ENCODE results near the gene KIAA0753.
"Not testable (repeated sequence)": the region's sequence is repeated elsewhere in the genome, so short reads cannot be mapped to it uniquely, and the experiment has no call there.

KIAA0753 gene

DNA sequence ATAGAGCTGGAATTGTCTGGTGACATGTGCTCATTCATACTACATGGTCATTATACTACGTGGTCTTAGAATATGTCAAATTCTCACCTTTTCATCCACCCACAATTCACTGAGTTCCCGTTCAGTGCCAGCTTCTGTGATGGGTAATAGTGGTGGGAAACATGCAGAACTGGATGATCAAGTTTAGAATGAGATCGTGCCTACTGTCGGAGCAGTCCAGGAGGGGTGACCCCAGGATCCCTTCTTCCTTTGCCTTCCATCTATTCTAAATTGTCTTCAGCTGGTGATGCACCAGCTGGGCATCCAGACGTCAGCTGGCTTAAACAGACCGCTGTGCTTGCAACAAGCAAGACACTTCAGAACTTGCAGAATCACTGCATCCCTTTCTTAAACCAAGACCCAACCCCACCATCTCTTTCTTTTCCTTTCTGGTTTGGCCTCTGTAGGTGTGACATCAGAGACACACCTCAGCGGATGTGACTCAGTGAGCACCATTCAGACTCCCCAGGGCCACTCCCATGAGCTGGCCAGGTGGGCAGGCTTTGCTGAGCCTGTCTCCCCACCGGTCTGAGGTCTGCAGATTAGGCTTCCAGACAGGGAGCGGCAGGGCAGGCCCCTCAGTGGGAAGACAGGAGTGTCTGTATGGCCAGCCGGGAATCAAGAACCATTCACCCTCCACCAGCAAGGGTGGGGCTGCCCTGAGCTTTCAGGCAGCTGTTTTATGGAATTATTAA is 29.1 kb upstream of the KIAA0753 start:
- no peak overlapping the region for H3K4me3 ChIP-seq (ENCODE audit: low read depth, low read length)

DNA sequence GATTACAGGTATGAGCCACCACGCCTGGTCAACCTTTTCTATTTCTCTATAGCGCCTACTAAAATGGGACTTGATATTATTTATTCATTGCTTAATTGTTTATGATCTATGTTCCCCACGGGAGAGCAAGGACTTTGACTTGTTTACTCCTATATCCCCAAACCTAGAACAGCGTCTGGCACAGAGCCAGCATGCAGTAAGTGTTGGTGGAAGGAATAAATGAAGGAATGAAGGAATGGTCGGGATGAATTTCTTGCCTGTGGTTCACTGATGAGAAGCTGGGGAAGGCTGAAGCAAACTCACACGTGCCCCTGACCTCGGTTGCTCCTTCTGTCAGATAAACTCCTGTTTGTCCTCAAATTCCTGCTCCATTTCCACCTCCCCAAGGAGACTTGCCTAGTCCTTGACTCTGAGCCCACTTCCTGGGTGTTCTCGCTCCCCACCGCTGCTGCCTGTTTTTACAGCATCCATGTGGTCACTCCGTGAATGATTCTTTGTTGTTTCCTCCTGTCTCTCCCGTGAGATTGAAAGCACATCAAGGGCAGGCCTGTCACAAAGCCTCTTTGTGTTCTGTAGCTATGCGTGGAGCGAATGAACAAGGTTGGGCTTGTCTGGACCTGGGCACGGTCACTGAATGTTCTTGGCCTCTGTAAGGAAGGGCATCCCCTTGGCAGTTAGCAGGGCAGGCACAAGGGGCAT is 28.4 kb upstream of the KIAA0753 start:
- DNase-seq (ENCODE audit: low read depth) = no peak
- H3K4me3 ChIP-seq (ENCODE audit: low read depth, low read length) = no peak overlapping the region

More for the DNA sequence above, 29.1 kb upstream of the KIAA0753 start:
- no peak for DNase-seq (ENCODE audit: low read depth)

DNA sequence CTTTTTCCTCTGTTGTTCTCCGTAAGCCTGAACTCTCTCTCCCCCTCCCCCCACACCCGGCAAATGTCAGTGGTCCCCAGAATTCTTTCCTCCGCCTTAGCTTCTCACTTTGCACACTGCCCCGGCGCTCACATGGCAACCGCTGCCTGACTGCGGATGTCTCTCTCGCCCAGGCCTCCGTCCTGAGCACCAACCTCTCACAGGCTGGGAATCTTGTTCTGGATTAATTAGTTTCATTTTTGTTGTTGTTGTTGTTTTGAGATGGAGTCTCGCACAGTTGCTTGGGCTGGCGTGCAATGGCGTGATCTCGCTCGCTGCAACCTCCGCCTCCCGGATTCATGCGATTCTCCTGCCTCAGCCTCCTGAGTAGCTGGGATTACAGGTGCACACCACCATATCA is 27.7 kb upstream of the KIAA0753 start:
- no peak for DNase-seq (ENCODE audit: low read depth)
- no peak overlapping the region for H3K4me3 ChIP-seq (ENCODE audit: low read depth, low read length)

DNA sequence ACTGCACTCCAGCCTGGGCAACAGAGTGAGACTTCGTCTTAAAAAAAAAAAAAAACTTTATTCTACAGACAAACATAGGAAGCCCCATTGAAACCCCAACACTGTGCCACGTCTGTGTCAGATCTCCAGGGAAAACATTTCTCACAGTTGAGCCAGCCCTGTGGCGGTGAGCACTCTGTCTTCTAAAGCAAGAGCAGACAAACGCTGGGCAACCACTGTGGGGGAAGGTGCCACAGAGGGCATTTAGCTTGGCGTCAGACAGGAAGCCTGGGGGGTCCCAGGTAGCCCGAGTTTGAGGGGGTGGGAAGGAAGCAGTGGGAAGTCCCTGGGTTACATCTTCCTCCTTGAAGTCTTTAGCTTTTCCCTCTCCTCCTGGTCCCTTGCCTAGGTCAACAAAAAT is 27.0 kb upstream of the KIAA0753 start:
- DNase-seq (ENCODE audit: low read depth) = no peak
- no peak overlapping the region for H3K4me3 ChIP-seq (ENCODE audit: low read depth, low read length)

DNA sequence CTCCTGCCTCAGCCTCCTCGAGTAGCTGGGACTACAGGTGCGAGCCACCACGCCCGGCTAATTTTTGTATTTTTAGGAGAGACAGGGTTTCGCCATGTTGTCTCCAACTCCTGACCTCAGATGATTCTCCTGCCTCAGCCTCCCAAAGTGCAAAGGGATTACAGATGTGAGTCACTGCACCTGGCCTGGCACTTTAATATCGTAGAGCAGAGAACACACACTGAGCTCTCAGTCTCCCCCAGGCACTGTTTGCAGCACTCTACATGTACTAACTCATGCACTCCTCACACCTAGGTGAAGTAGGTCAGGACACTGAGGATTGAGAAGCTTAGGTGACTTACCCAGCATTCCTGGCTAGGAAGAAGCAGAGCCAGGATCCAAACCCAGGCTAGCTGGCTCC is 26.0 kb upstream of the KIAA0753 start:
- no peak for DNase-seq (ENCODE audit: low read depth)
- H3K4me3 ChIP-seq (ENCODE audit: low read depth, low read length) = no peak overlapping the region

DNA sequence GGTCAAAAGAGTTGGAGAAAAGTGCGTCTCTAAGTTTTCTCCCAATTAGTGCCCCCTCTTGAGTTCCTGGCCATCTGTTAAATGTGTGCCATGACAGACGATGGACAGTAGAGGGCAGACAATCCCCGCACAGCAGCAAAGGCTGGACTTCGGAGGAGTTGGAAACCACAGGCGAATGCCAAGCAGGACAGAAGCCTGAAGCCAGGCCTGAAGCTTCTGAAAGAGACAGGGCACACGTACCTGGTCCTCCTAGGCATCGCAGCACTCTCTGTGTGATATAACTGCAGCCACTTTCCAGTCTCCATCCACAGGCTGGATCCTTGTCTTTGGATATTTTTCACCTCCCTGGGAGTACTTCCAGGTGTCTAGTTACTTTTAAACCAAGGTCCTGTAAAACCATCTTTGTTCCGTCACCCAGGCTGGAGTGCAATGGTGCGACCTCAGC is 25.6 kb upstream of the KIAA0753 start:
- peak; percentile 52 for DNase-seq (ENCODE audit: low read depth)
- no peak overlapping the region for H3K4me3 ChIP-seq (ENCODE audit: low read depth, low read length)

DNA sequence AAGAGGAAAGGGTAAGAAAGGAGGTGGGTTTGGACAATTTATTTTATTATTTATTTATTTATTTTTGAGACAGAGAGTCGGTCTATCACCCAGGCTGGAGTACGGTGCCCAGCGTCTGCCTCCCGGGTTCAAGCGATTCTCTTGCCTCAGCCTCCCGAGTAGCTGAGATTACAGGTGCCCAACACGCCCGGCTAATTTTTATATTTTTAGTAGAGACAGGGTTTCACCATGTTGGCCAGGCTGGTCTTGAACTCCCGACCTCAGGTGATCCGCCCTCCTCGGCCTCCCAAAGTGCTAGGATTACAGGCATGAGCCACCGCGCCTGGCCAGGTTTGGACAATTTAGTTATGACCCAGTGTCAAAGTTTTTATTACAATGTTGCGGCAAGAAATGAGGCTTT is 22.7 kb upstream of the KIAA0753 start:
- DNase-seq (ENCODE audit: low read depth); H3K4me3 ChIP-seq (ENCODE audit: low read depth, low read length): not testable (repeated sequence)

DNA sequence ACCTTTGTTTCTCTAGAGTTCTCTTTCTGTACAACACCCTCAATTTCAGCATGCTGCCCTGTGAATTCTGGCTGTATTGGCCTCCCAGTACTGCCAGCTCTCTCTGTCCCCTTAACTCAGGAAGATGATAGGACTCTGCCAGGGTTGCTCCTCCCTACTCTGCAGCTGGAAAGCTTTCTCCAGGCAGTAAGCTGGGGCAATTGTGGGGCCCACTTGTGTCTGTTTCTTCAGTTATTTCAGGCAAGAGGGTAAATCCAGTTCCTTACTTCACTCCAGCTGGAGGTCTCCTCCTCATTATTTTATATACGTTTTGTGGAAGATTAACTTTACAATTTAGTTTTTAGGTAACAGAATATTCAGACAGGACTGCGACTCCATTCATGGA is 20.9 kb upstream of the KIAA0753 start:
- no peak overlapping the region for H3K4me3 ChIP-seq (ENCODE audit: low read depth, low read length)
- no peak for DNase-seq (ENCODE audit: low read depth)

DNA sequence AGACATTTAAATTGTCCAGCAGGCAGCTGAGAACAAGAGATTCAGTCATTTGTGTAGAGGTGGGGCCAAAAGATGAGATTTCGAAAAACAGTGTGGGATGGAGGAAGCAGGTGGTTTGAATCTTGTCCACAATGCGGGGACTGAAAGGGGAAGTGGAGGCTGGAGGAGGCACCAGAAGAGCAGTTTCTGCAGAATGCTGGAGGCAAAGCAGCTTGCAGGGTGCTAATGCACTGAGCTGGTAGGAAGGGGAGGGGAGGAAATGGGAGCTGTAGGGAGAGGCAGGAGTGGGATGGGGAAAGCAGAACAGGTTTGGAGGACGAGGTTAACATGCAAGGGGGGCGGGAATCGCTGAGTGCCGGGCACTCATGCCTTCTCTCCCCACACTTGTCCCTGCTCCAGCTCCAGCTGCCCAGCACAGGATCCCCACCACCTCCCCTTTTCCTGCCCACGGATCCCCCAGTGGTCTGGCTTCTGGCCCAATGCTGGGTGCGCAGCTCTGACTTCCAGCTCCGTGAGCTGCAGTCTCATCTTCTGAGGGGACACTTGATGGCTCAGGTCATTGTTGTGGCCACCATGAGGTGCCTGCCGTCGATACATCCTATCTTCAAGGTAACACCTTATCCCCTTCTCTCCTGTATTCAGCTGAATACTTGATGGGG is 20.4 kb upstream of the KIAA0753 start:
- DNase-seq (ENCODE audit: low read depth) = no peak
- no peak overlapping the region for H3K4me3 ChIP-seq (ENCODE audit: low read depth, low read length)

DNA sequence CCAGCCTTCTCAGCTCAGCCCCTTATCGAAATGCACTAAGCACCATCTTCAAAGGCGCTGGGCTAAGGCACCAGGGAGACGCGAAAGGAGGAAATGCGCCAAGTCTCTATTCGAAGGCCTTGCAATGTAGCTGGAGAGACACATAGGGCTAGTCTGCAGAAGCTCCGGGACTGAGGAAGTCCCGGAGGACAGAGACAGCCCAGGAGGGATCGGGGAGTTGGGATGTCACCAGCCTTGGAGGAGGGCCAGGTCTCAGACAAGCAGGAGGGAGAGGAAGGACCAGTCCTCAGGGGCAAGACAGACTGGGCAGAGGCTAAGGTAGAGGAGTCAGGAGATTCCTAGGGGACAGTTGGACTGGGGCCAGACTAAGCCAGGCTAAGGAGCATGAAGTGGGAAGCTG is 19.6 kb upstream of the KIAA0753 start:
- H3K4me3 ChIP-seq (ENCODE audit: low read depth, low read length) = no peak overlapping the region
- no peak for DNase-seq (ENCODE audit: low read depth)

DNA sequence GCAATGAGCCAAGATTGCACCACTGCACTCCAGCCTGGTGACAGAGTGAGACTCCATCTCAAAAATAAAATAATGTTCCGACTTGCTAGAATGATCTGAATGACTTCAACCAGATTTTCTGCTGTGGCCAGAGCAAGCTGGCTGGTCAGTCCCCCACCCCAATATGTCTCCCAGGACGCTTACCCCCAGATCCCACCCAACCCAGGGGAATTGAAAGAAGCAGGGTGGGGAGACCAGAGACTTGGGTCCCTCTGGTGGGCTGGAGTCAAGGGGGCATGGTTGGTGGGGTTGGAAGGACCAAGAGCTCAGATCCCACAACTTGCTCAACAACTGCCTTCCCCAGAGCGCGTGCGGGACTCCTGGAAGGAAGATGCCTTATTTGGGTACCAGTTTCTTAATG is 17.9 kb upstream of the KIAA0753 start:
- DNase-seq (ENCODE audit: low read depth); H3K4me3 ChIP-seq (ENCODE audit: low read depth, low read length): not testable (repeated sequence)

DNA sequence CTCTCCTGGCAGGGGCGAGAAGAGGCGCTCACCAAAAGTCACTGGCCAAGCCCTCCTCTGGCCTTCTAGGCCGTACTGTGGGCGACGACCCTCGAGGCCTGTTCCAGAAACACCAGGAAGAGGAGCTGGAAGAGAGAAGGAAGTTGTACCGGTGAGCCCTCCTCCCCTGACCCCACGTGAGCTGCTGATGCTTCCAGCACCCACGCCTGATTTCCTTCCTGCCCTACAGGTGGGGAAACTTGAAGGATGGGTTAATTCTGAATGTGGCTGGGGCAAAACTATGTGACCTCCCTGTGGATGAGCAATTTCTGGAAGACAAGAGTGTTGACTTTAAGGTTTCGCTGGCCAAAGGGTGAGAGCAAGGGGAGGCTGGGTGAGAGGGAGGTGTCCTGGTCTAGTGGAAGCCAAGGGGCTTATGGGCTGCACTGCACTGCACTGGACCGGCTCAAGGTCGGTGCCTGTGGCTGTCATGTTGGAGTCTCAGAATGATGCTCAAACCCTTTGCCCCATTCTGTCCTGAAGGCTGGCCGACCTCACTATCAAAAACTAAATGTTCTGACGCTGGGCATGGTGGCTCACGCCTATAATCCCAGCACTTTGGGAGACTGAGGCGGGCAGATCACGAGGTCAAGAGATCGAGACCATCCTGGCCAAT is 17.2 kb upstream of the KIAA0753 start:
- DNase-seq (ENCODE audit: low read depth) = no peak
- H3K4me3 ChIP-seq (ENCODE audit: low read depth, low read length) = no peak overlapping the region

DNA sequence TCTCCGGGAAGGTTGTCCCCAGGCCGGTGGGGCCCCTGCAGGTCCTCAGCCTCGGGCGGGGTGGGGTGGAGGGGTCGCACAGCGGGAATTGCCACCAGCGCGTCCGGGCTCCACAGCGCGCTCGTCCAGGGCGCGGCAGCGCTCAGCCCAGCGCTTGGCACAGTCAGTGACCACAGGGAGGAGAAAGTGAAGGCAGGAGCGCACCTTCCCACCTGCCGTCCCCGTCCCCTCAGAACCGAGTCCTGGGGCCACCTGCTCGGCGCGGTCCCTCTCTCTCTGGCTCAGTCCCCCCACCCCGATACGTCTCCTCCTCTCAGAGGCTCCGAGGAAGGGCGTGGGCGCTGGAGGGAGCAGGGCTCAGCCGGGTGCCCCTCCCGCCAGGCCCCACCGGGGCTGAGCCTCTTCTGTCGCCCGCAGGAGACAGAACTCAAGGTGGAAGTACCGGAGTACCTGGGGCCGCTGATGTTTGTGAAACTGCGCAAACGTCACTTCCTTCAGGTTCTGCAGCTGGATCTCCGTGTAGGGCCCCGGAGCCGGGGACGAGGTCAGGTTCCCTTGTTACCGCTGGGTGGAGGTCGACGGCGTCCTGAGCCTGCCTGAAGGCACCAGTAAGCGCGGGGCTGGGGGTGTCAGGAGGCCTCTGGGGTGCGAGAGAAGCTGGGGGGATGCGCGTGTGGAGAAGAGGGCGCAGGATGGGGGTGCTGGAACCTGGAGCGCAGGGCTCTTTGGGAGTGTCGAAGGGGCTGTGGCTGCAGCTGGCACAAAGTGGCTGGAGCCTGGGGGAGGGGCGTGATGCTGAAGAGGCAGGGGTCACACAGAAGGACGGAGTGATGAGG is 16.5 kb upstream of the KIAA0753 start:
- not testable (repeated sequence) for DNase-seq (ENCODE audit: low read depth); H3K4me3 ChIP-seq (ENCODE audit: low read depth, low read length)

DNA sequence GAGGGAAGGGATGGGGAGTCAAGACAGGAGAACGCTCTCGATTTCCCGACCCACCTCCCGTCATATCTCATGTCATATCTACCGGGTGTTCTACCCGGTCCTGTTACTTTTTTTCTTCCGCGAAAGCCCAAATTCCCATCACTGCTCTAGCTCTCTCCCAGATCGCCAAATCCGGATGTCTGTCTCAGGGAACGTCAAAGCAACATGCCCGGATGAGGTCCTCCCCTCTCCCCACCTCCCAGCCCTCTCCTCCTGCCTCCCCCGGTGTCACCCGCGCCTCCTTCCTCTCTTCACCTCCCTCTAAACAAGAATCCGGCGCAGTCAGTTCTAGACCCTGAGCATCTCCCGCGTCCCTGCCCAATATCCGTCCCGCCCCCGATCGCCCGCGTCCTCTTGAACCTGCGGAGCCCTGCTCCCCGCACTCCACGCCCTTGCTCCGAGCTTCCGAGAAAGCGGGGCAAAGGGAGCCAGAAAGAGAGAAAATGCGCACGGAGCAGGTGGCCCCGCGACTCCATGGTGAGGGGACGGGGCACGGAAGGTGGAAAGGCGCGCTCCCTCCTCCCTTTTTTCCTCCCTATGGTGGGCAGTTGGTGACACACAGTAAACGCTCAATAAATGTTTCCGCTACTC is 15.3 kb upstream of the KIAA0753 start:
- H3K4me3 ChIP-seq (ENCODE audit: low read depth, low read length); DNase-seq (ENCODE audit: low read depth): not testable (repeated sequence)

DNA sequence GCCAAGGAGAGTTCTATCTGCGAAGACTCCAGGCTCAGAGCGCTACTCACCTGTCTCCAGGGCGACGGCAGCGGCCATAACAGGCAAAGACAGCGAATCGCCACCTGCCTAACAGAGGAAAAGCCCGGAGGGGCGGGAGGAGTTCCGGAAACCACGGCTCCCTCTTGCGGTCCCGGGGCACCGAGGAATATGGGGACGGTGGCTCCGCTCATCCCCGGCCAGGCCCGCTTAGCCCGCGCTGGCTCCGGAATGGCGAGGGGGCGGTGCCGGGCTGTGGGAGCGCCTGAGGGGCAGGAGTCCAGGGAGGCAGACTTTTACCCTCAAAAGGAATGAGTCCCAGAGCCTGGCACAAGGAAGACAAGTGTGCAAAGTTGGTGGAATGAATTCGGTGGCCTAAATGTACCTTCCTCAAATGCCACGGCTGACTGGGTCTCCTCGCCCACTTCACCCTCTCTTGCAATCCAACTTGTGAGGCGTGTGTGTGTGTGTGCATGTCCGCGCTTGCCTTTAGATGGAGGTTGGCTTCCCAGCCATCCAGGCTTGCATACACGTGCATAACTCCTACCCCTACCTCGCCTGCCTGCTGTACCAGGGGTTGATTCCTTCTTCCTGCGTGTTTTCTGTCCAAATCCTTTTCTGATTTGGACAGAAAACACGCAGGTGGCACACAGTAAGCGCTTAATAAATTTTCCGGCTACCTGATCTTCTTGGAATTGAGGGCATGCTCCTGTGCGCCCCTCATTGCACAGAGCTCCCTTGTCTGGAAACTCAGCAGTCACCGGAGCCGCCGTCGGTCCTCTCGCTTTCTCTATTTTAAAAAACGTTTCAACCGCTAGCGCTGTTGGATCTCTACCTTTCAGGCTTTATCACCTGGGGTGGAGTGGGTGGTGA is 14.6 kb upstream of the KIAA0753 start:
- peak overlapping the region; percentile 5 for H3K4me3 ChIP-seq (ENCODE audit: low read depth, low read length)
- DNase-seq (ENCODE audit: low read depth) = no peak

DNA sequence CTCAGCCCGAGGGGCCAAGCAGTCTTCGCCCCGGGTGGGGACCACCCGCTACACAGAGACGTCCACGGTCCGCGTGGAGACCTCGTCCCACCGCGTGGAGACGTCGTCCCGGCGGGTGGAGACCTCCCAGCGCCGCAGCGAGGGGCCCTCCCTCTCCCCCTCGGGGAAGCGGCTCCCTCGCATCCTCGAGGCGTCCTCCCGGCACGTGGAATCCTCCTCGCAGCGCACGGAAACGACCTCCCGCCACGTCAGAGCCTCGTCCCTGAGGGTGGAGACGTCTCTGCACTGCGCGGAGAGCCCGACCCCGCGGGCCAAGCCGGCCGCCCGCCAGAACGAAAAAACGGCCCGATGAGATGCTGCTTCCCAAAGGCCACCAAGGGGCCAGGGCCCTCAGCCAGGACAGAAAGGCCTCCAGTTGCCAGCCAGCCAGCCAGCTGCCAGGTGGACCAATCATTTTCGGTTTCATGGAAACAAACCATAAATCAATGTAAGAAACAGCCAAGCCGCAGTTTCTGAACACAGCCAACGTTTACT is 11.5 kb upstream of the KIAA0753 start:
- peak overlapping the region; percentile 99 for H3K4me3 ChIP-seq (ENCODE audit: low read depth, low read length)
- no peak for DNase-seq (ENCODE audit: low read depth)

DNA sequence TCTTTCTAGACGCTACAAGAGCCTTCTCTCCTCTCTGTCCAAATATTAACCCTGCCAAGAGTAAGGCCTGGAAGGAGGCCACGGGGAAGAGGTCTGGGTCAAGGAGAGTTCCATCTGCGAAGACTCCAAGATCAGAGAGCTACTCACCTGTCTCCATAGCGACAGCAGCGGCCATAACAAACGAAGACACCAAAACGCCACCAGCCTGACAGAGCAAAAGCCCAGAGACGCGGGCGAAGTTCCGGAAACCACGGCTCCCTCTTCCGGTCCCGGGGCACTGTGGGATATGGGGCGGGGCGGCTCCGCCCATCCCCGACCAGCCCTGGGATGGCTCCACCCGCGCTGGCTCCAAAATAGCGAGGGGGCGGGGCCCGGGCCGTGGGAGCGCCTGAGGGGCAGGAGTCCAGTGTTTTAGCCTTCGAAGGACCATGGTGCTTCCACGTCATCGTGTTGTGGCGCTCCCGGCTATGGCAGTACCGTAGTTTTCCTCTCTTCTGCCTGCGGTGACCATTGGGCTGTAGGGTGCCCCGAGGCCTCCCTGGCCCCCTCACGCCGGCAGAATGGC is 10.9 kb upstream of the KIAA0753 start, which contains the start of the genes C17orf100 and MED31:
Gene C17orf100, plus strand, starts transcription at position 409 of the 565 bp plus-strand sequence. Its CDS starts 152 bp downstream, at position 561.
Gene MED31, minus strand, starts transcription at position 252 of the 565 bp plus-strand sequence. Its CDS starts 77 bp downstream, at position 175.
- H3K4me3 ChIP-seq (ENCODE audit: low read depth, low read length) = peak within 1 kb of the TSS; percentile 99
- DNase-seq (ENCODE audit: low read depth) = peak; percentile 61
